GM18520 (cell line): ENCODE data around the gene GTF2H3.

Experiments
- ATAC-seq: cut with Tn5 transposase; IDR thresholded peaks from one replicate; pipeline ENCODE4 v1.9.1; 2021; ENCODE audit not compliant: unreplicated experiment

Gene GTF2H3

DNA sequence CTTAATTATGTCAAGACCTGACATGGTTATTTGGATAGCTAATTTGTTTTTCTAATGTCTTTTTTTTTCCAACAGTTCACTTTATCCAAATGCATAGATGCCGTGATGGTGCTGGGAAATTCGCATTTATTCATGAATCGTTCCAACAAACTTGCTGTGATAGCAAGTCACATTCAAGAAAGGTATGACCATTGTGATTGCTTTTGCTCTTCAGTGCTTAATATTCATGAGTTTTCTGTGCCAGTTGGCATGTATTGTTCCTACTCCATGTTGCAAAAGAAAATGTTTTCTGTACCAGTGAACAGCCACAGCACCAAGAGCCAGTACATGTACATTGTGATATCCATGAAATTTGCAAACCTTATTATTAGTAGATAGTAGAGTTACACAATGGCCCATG, 11.8 kb downstream of the GTF2H3 start:
- ATAC-seq, result no peak

- ATAC-seq, result no peak
Measured at GRCh38 chr12:123645878-123646277, 12.2 kb downstream of the GTF2H3 start.

DNA sequence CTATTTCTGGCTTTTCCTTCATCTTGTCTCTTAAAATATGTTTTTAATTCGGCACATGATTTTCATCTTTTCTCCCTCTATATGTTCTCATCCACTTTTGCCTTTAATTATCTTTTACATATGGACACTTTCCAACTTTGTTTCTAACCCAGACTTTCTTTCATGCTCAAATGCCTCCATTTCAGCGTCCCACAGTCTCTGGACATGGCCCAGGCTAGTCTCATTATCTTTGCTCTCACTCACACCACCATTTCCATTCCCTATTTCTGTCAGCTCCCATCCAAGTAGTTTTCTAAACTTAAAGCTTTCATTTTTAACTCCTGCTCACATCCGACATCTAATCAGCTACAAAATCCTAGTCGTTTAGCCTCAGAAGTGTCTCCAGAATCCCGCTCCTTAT, 14.8 kb downstream of the GTF2H3 start:
- ATAC-seq, result no peak

DNA sequence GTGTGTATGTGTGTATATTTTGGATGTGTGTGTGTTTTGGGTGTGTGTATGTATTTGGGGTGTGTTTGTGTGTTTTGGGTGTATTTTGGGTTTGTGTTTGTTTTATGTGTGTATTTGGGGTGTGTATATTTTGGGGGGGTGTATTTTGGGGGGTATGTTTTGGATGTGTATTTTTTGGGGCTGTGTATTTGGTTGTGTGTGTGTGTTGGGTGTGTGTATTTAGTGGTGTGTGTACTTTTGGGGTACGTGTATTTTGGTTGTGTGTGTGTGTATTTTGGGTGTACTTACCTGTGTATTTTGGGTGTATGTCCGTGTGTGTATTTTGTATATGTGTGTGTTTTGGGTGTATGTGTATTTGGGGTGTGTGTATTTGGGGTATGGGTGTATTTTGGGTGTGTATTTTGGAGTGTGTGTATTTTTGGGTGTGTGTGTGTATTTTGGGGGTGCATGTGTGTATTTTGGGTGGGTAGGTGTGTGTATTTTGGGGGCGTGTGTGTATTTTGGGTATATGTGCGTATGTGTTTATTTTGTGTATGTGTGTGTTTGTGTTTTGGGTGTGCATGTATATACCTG, 20.6 kb downstream of the GTF2H3 start:
- no peak for ATAC-seq

GRCh38 chr12:123655420-123655819, 21.8 kb downstream of the GTF2H3 start:
- peak; percentile 90 for ATAC-seq

DNA sequence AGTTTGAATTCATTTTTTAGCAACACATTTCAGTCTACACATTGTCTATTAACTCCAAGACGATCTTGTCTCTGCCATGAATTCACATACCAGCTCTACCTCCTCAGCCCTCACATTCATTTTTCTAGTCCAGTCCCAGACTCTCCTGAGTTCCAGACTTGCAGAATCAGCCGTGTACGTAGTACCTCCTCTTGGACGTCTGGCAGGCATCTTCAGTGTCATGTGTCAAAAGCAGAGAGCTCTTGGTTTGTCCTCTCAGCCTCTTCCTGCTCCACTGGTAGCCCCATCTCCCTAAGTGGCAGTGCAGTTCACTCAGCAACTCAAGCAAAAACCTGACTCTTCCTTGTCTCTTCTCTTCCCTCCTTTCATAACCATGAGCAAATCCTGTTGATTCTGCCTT, 22.8 kb downstream of the GTF2H3 start:
- ATAC-seq, result no peak

DNA sequence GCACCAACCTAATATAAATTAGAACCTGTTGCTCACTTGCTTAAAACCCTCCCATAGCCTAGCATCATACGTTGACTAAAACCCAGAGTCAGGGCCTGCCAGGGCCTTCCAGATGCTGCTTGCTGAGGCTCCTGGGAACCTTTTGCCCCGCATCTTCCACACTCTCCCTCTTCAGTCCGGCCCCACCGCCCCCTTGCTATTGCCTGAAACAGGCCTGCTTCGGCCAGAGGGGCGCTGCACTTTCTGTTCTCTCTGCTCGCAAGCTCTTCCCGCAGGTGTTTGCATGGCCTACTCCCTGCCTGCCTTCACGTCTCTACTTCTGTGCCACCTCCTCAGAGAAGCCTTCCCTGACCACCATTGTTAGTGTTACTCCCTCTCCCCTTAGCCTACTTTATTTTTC, 23.6 kb downstream of the GTF2H3 start:
- ATAC-seq, result no peak

DNA sequence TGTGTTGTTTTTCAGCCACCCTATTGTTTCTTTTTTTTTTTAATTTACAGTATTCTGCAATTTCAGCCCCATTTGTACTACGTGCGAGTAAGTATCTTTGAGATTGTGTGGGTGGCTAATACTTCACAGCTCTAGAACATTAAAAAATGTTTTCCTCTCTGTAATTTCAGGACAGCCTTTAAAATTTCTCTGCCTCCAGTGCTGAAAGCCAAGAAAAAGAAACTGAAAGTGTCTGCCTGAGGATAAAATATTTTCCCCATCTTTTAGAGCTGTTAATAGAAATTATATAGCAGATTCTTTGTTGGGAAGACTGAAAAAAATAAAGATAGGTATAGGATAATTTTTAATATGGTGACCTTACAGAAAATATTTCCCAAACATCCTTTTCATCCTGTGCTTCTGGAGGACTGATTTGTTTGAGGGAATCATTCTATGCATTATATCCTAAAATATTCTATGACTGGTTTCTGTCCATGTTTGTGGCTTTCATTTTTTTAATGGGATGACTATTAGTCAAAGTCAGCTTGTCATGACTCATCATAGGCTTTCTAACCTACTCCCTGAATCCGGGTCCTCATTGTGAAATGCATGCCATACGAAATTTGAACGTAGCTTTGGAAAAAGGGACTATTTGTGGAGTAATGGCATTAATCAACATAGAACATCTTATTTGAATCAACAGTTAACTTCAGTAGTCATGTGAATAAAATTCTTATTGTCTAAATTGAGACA, 26.5 kb downstream of the GTF2H3 start:
- ATAC-seq, result no peak

DNA sequence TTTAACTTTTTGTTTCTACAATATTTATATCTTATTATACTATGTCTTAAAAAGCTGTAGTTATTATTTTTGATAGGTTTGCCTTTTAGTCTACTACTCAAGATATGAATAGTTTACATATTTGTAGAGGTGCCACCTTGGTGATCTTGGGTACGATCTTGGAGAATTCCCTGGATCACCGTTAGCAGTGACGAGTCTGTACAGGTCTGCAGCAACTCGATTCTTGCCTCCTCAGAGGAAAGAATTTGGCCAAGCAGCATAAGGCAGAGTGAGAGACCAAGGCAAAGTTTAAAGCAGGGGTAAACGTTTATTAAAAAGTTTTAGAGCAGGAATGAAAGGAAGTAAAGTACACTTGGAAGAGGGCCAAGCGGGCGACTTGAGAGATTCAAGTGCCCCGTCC, 34.1 kb downstream of the GTF2H3 start:
- ATAC-seq, result no peak

- peak; percentile 96 for ATAC-seq
Measured at GRCh38 chr12:123670882-123671728, 37.5 kb downstream of the GTF2H3 start, which contains the start of gene TCTN2. TCTN2 (plus strand) TSS chr12:123671113; CDS start chr12:123671241, 128 bp downstream.

DNA sequence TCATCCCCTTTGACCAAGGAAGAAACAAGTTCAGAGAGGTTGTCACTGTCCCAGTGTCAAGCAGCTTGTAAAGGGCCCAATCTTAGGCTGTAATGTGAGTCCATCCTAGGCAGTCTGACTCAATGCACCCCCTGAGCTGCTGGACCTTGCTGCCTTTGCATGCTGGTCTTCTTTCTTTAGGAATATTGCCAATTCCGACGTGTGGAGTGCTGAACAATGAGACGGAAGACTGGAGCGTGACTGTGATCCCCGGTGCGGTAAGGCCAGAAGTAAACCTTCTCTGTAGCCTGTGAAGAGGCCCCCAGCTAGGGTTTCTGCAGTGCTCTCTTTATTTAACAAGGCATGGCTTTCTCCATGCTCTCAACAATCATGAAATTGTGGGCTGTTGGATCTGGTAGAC, 38.2 kb downstream of the GTF2H3 start:
- ATAC-seq, result no peak

DNA sequence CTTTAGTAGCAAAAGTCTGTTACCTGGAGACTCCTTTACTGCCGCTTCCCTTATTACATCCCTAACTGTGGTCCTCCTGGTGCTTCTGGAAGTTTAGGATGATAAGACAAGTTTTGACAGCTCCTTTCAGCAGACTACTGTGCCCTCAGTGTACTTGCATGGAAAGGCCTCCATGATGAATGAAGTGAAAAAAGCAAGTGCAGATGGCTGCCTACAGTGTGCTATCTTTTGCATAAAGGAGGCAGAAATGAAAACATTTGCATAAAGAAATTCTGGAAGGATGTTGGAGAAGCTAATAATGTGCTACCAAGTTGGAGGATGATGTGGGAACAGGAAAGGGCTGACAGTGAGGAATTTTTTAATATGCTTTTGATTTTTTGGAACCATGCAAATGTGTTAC, 41.8 kb downstream of the GTF2H3 start:
- no peak for ATAC-seq

DNA sequence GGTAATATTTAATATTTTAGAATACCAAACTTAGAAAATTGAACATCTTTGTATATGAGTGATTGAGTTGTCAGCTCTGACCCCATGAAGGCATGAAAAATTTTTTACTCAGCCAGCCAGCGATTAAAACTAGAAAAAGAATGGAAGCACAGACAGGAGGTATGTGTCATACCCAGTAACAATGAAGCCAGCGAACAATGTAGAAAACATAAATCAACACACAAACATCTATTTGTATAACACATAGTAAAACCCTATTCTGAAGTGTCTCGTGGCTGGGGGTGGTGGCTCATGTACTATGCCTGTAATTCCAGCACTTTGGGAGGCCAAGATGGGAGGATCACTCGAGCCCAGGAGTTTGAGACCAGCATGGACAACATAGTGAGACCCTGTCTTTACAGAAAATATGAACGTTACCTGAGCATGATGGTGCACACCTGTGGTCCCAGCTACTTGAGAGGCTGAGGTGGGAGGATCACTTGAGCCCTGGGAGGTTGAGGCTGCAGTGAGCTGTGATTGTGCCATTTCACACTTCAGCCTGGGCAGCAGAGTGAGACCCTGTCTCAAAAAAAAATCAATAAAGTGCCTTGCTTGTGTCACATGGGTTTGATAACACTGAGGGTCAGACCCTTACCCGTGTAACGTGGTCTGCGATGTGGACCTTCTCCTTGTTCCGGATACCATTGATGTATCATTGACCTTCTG, 43.1 kb downstream of the GTF2H3 start:
- no peak for ATAC-seq

DNA sequence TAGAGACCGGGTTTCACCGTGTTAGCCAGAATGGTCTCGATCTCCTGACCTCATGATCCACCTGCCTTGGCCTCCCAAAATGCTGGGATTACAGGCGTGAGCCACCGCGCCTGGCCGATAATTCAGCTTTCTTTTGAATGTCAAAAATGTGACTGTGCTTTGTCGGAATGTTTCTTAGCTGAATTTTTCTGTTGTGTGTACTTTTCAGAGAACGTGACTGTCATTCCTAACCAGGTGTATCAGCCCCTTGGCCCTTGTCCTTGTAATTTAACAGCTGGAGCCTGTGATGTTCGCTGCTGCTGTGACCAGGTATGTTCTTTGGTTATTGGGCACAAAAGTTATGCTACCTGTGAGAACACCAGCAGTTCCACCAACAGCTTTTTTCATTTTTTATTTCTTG, 45.4 kb downstream of the GTF2H3 start:
- ATAC-seq, result no peak

GRCh38 chr12:123681605-123682004, 48.0 kb downstream of the GTF2H3 start:
- ATAC-seq, result no peak

GRCh38 chr12:123683964-123684363, 50.3 kb downstream of the GTF2H3 start:
- ATAC-seq, result no peak

DNA sequence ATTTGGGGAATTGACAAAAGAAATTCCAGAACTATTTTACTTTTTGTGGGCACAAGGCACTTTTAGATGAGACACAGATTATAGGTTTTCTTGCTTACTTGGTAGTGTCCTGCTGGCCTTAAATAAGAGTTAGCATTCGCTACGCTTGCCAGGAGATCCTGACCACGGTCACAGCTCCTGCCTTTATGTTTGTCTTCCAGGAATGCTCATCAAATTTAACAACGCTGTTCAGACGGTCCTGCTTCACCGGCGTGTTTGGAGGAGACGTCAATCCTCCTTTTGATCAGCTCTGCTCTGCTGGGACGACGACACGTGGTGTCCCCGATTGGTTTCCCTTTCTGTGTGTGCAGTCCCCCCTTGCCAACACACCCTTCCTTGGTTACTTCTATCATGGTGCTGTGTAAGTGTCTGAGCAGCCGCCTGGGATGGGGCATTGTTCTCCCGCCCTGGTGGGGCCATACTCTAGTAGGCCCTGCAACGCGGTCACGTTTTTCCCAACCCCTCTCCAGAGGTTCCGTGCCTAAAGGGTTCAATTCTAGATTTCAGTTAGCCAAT, 53.1 kb downstream of the GTF2H3 start:
- ATAC-seq, result no peak

- ATAC-seq, result no peak
Measured at GRCh38 chr12:123690191-123690840, 56.7 kb downstream of the GTF2H3 start.

- ATAC-seq, result no peak
Measured at GRCh38 chr12:123696207-123696606, 62.6 kb downstream of the GTF2H3 start.

DNA sequence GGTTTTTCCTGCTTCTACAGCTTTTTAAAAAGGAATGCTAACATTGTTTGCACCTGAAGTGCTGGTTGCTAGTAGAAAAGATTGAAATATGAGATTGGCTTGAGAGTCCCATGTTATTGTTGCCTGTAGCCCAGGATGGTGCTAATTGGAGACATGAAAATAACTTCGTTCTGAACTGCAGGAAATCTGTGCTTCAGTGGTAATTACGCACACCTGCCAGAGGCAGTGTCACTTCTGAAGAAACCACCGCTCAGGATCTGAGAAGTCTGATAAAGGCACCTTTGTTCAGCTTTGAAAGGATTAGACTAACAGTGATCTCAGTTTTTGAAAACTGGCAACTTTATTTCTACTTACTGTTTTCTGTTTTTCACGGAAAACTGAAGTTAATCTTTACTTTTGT, 63.0 kb downstream of the GTF2H3 start:
- ATAC-seq, result no peak

GRCh38 chr12:123705935-123706334, 72.3 kb downstream of the GTF2H3 start:
- no peak for ATAC-seq
